WTC11 (cell line): Measurements from ENCODE around the gene NFE2L3. TPM values are rescaled to one million over a fixed set of nuclear protein-coding genes. Genes with fewer than 3 reads are reported as not detected.

Experiments
- CBFB ChIP-seq: sonication (generic); formaldehyde crosslinking; IDR thresholded peaks from 2 replicates; pipeline ENCODE4 v1.8.1; 2022; ENCODE audit warnings: mild to moderate bottlenecking, low read depth, missing genetic modification reagents
- CREB1 ChIP-seq: sonication (generic); formaldehyde crosslinking; IDR thresholded peaks from 2 replicates; pipeline ENCODE4 v1.8.0; 2023; ENCODE audit warnings: mild to moderate bottlenecking, missing genetic modification reagents
- FOXK1 ChIP-seq: sonication (generic); formaldehyde crosslinking; IDR thresholded peaks from 2 replicates; pipeline ENCODE4 v1.8.0; 2022; ENCODE audit warnings: mild to moderate bottlenecking, moderate library complexity, missing genetic modification reagents
- GABPB1 ChIP-seq: sonication (generic); formaldehyde crosslinking; IDR thresholded peaks from 2 replicates; pipeline ENCODE4 v1.8.1; 2023; ENCODE audit warnings: mild to moderate bottlenecking, missing genetic modification reagents
- GTF2I ChIP-seq: fragments of 250-450 bp; sonication (Bioruptor Pico); conservative IDR thresholded peaks from 2 replicates; pipeline ENCODE4 v1.4.0; 2021; ENCODE audit warnings: mild to moderate bottlenecking
- HMGA2 ChIP-seq: fragments of 250-450 bp; sonication (Bioruptor Pico); IDR thresholded peaks from 2 replicates; pipeline ENCODE4 v1.4.0; 2021; ENCODE audit warnings: mild to moderate bottlenecking, moderate library complexity
- IRF2 ChIP-seq: sonication (generic); formaldehyde crosslinking; IDR thresholded peaks from 2 replicates; pipeline ENCODE4 v1.8.0; 2022; ENCODE audit warnings: low read depth, missing genetic modification reagents, borderline replicate concordance
- MYBL2 ChIP-seq: sonication (generic); formaldehyde crosslinking; IDR thresholded peaks from 2 replicates; pipeline ENCODE4 v1.8.1; 2023; ENCODE audit warnings: mild to moderate bottlenecking, moderate library complexity, missing genetic modification reagents
- OVOL2 ChIP-seq: fragments of 250-450 bp; sonication (Bioruptor Pico); IDR thresholded peaks from 2 replicates; pipeline ENCODE4 v1.9.0; 2021; ENCODE audit warnings: mild to moderate bottlenecking, borderline replicate concordance
- SMAD4 ChIP-seq: sonication (generic); formaldehyde crosslinking; IDR thresholded peaks from 2 replicates; pipeline ENCODE4 v1.8.0; 2022; ENCODE audit warnings: mild to moderate bottlenecking, missing genetic modification reagents
- SOX15 ChIP-seq: fragments of 250-450 bp; sonication (Bioruptor Pico); IDR thresholded peaks from 2 replicates; pipeline ENCODE4 v1.9.0; 2021; ENCODE audit warnings: mild to moderate bottlenecking
- SP1 ChIP-seq: sonication (generic); formaldehyde crosslinking; conservative IDR thresholded peaks from 2 replicates; pipeline ENCODE4 v1.8.1; 2022; ENCODE audit warnings: missing genetic modification reagents
- TCF7 ChIP-seq: sonication (generic); formaldehyde crosslinking; IDR thresholded peaks from 2 replicates; pipeline ENCODE4 v1.8.0; 2022; ENCODE audit warnings: mild to moderate bottlenecking, low read depth, missing genetic modification reagents, moderate library complexity
- TEAD1 ChIP-seq: sonication (generic); formaldehyde crosslinking; IDR thresholded peaks from 2 replicates; pipeline ENCODE4 v1.8.0; 2022; ENCODE audit warnings: mild to moderate bottlenecking, missing genetic modification reagents
- TEAD4 ChIP-seq: sonication (generic); formaldehyde crosslinking; IDR thresholded peaks from 2 replicates; pipeline ENCODE4 v1.8.0; 2022; ENCODE audit warnings: mild to moderate bottlenecking, missing genetic modification reagents
- ZNF121 ChIP-seq: sonication (generic); formaldehyde crosslinking; IDR thresholded peaks from 2 replicates; pipeline ENCODE4 v1.8.0; 2023; ENCODE audit warnings: missing genetic modification reagents
- ZNF138 ChIP-seq: sonication (generic); formaldehyde crosslinking; conservative IDR thresholded peaks from 2 replicates; pipeline ENCODE4 v1.8.1; 2022; ENCODE audit warnings: mild to moderate bottlenecking, moderate library complexity, missing genetic modification reagents
- ZNF317 ChIP-seq: sonication (generic); formaldehyde crosslinking; IDR thresholded peaks from 2 replicates; pipeline ENCODE4 v1.8.1; 2023; ENCODE audit warnings: low read depth, mild to moderate bottlenecking, moderate library complexity, missing genetic modification reagents, borderline replicate concordance
- total RNA-seq: library from RNA; stranded (reverse); gene quantifications from 3 replicates; pipeline ENCODE4 v1.2.3, GENCODE V29; 2021
- TF ChIP-seq, protein P1 (sequence below): sonication (generic); formaldehyde crosslinking; IDR thresholded peaks from 2 replicates; pipeline ENCODE4 v1.8.0; 2022; ENCODE audit warnings: missing genetic modification reagents
- TF ChIP-seq, protein P2 (sequence below): sonication (generic); formaldehyde crosslinking; IDR thresholded peaks from 2 replicates; pipeline ENCODE4 v1.8.1; 2022; ENCODE audit warnings: low read depth, mild to moderate bottlenecking, moderate library complexity, missing genetic modification reagents, borderline replicate concordance
- TF ChIP-seq, protein P3 (sequence below): sonication (generic); formaldehyde crosslinking; IDR thresholded peaks from 2 replicates; pipeline ENCODE4 v1.8.0; 2022; ENCODE audit warnings: mild to moderate bottlenecking, missing genetic modification reagents
- TF ChIP-seq, protein P4 (sequence below): fragments of 250-450 bp; sonication (Bioruptor Pico); IDR thresholded peaks from 2 replicates; pipeline ENCODE4 v1.9.0; 2021; ENCODE audit warnings: mild to moderate bottlenecking
- TF ChIP-seq, protein P5 (sequence below): sonication (generic); formaldehyde crosslinking; IDR thresholded peaks from 2 replicates; pipeline ENCODE4 v1.8.0; 2022; ENCODE audit warnings: mild to moderate bottlenecking, missing genetic modification reagents
- TF ChIP-seq, protein P6 (sequence below): sonication (generic); formaldehyde crosslinking; IDR thresholded peaks from 2 replicates; pipeline ENCODE4 v1.8.0; 2022; ENCODE audit warnings: mild to moderate bottlenecking, missing genetic modification reagents
- TF ChIP-seq, protein P7 (sequence below): fragments of 250-450 bp; sonication (Bioruptor Pico); IDR thresholded peaks from 2 replicates; pipeline ENCODE4 v1.9.0; 2021; ENCODE audit warnings: mild to moderate bottlenecking
- TF ChIP-seq, protein P8 (sequence below): sonication (generic); formaldehyde crosslinking; IDR thresholded peaks from 2 replicates; pipeline ENCODE4 v1.8.1; 2022; ENCODE audit warnings: mild to moderate bottlenecking, missing genetic modification reagents, moderate library complexity, borderline replicate concordance

The NFE2L3 gene
- total RNA-seq, 1 experiment from 2014 or later = 66.8 TPM

DNA sequence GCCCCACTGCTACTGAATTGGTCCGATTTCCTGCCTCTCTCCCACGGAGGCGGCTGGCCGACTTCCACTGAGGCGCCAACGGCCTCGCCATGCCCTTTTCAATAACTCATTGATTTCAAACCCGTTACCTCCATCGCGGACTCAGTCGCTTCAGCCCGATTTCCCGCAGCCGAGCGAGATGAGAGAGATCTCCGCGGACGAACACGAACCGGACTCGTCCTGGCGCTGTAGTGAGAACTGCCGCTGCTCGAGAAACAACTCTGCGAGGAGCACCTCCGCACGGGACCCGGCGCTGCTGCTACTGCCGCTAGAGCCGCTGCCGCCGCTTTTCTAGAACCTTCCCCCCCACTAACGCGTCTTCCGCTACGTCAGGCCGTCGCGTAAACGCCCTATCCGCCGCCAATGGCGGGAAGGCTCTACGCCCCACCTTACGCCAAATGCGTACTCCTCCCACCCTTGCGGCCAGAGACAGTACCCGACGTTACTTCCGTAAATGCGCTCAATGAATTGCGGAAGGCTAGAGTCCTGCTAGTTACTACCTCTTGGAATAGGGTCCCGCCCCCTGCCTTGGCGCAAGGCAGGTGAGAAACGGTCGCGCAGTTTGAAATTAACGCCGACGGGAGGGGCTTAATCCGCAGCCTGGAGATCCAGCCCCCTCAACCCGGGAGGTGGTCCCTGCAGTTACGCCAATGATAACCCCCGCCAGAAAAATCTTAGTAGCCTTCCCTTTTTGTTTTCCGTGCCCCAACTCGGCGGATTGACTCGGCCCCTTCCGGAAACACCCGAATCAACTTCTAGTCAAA lies 48.6 kb downstream of the NFE2L3 start, which contains the start of gene HNRNPA2B1 (continued):
- TF ChIP-seq, protein P1, sequence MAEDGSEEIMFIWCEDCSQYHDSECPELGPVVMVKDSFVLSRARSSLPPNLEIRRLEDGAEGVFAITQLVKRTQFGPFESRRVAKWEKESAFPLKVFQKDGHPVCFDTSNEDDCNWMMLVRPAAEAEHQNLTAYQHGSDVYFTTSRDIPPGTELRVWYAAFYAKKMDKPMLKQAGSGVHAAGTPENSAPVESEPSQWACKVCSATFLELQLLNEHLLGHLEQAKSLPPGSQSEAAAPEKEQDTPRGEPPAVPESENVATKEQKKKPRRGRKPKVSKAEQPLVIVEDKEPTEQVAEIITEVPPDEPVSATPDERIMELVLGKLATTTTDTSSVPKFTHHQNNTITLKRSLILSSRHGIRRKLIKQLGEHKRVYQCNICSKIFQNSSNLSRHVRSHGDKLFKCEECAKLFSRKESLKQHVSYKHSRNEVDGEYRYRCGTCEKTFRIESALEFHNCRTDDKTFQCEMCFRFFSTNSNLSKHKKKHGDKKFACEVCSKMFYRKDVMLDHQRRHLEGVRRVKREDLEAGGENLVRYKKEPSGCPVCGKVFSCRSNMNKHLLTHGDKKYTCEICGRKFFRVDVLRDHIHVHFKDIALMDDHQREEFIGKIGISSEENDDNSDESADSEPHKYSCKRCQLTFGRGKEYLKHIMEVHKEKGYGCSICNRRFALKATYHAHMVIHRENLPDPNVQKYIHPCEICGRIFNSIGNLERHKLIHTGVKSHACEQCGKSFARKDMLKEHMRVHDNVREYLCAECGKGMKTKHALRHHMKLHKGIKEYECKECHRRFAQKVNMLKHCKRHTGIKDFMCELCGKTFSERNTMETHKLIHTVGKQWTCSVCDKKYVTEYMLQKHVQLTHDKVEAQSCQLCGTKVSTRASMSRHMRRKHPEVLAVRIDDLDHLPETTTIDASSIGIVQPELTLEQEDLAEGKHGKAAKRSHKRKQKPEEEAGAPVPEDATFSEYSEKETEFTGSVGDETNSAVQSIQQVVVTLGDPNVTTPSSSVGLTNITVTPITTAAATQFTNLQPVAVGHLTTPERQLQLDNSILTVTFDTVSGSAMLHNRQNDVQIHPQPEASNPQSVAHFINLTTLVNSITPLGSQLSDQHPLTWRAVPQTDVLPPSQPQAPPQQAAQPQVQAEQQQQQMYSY (CRISPR knock-in tag) = 0 out of 2 replicates have a peak, but pooled peaks have one; percentile 26
- peak; percentile 79 for TF ChIP-seq SP1 (CRISPR knock-in tag)
- TF ChIP-seq SOX15 (CRISPR knock-in tag) = no peak
- TF ChIP-seq, protein P2, sequence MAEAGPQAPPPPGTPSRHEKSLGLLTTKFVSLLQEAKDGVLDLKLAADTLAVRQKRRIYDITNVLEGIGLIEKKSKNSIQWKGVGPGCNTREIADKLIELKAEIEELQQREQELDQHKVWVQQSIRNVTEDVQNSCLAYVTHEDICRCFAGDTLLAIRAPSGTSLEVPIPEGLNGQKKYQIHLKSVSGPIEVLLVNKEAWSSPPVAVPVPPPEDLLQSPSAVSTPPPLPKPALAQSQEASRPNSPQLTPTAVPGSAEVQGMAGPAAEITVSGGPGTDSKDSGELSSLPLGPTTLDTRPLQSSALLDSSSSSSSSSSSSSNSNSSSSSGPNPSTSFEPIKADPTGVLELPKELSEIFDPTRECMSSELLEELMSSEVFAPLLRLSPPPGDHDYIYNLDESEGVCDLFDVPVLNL = peak; percentile 12; the same call in 1 of the 2 replicates
- TF ChIP-seq CREB1 = 0 out of 2 replicates have a peak, but pooled peaks have one; percentile 41
- TF ChIP-seq, protein P3, sequence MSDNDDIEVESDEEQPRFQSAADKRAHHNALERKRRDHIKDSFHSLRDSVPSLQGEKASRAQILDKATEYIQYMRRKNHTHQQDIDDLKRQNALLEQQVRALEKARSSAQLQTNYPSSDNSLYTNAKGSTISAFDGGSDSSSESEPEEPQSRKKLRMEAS = peak; percentile 50; the same call in 1 of the 2 replicates
- TF ChIP-seq GTF2I (CRISPR knock-in tag) = no peak
- TF ChIP-seq HMGA2 (CRISPR knock-in tag) = 0 out of 2 replicates have a peak, but pooled peaks have one; percentile 3
- TF ChIP-seq, protein P4, sequence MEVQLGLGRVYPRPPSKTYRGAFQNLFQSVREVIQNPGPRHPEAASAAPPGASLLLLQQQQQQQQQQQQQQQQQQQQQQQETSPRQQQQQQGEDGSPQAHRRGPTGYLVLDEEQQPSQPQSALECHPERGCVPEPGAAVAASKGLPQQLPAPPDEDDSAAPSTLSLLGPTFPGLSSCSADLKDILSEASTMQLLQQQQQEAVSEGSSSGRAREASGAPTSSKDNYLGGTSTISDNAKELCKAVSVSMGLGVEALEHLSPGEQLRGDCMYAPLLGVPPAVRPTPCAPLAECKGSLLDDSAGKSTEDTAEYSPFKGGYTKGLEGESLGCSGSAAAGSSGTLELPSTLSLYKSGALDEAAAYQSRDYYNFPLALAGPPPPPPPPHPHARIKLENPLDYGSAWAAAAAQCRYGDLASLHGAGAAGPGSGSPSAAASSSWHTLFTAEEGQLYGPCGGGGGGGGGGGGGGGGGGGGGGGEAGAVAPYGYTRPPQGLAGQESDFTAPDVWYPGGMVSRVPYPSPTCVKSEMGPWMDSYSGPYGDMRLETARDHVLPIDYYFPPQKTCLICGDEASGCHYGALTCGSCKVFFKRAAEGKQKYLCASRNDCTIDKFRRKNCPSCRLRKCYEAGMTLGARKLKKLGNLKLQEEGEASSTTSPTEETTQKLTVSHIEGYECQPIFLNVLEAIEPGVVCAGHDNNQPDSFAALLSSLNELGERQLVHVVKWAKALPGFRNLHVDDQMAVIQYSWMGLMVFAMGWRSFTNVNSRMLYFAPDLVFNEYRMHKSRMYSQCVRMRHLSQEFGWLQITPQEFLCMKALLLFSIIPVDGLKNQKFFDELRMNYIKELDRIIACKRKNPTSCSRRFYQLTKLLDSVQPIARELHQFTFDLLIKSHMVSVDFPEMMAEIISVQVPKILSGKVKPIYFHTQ (CRISPR knock-in tag) = peak; percentile 56; the same call in 1 of the 2 replicates
- peak; percentile 30; the same call in 1 of the 2 replicates for TF ChIP-seq IRF2 (CRISPR knock-in tag)
- TF ChIP-seq TEAD4 (CRISPR knock-in tag) = peak; percentile 41; the same call in 1 of the 2 replicates
- peak; percentile 62; the same call in 1 of the 2 replicates for TF ChIP-seq SMAD4 (CRISPR knock-in tag)
- TF ChIP-seq, protein P5, sequence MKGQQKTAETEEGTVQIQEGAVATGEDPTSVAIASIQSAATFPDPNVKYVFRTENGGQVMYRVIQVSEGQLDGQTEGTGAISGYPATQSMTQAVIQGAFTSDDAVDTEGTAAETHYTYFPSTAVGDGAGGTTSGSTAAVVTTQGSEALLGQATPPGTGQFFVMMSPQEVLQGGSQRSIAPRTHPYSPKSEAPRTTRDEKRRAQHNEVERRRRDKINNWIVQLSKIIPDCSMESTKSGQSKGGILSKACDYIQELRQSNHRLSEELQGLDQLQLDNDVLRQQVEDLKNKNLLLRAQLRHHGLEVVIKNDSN (CRISPR knock-in tag) = no peak
- TF ChIP-seq ZNF138 = no peak
- peak; percentile 99 for TF ChIP-seq MYBL2
- TF ChIP-seq ZNF121 (CRISPR knock-in tag) = peak; percentile 0; the same call in 1 of the 2 replicates
- TF ChIP-seq GABPB1 (CRISPR knock-in tag) = no peak
- TF ChIP-seq ZNF317 (CRISPR knock-in tag) = no peak
- peak; percentile 16; the same call in 1 of the 2 replicates for TF ChIP-seq TEAD1 (CRISPR knock-in tag)
- no peak for TF ChIP-seq TCF7
- no peak for TF ChIP-seq CBFB (CRISPR knock-in tag)
- TF ChIP-seq, protein P6, sequence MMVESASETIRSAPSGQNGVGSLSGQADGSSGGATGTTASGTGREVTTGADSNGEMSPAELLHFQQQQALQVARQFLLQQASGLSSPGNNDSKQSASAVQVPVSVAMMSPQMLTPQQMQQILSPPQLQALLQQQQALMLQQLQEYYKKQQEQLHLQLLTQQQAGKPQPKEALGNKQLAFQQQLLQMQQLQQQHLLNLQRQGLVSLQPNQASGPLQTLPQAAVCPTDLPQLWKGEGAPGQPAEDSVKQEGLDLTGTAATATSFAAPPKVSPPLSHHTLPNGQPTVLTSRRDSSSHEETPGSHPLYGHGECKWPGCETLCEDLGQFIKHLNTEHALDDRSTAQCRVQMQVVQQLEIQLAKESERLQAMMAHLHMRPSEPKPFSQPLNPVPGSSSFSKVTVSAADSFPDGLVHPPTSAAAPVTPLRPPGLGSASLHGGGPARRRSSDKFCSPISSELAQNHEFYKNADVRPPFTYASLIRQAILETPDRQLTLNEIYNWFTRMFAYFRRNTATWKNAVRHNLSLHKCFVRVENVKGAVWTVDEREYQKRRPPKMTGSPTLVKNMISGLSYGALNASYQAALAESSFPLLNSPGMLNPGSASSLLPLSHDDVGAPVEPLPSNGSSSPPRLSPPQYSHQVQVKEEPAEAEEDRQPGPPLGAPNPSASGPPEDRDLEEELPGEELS (CRISPR knock-in tag) = no peak
- TF ChIP-seq OVOL2 (CRISPR knock-in tag) = peak; percentile 21; the same call in 1 of the 2 replicates
- TF ChIP-seq, protein P7, sequence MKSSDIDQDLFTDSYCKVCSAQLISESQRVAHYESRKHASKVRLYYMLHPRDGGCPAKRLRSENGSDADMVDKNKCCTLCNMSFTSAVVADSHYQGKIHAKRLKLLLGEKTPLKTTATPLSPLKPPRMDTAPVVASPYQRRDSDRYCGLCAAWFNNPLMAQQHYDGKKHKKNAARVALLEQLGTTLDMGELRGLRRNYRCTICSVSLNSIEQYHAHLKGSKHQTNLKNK (CRISPR knock-in tag) = 0 out of 2 replicates have a peak, but pooled peaks have one; percentile 10
- TF ChIP-seq FOXK1 (CRISPR knock-in tag) = peak; percentile 47; the same call in 1 of the 2 replicates
- TF ChIP-seq, protein P8, sequence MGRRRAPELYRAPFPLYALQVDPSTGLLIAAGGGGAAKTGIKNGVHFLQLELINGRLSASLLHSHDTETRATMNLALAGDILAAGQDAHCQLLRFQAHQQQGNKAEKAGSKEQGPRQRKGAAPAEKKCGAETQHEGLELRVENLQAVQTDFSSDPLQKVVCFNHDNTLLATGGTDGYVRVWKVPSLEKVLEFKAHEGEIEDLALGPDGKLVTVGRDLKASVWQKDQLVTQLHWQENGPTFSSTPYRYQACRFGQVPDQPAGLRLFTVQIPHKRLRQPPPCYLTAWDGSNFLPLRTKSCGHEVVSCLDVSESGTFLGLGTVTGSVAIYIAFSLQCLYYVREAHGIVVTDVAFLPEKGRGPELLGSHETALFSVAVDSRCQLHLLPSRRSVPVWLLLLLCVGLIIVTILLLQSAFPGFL (CRISPR knock-in tag) = peak; percentile 13; the same call in 1 of the 2 replicates
